ENCODE data around the gene STARD9. TPM values are rescaled to one million over a fixed set of nuclear protein-coding genes. Genes with fewer than 3 reads are reported as not detected.
A peak's percentile ranks its signal among the peaks of the same experiment; 100 is the strongest.

STARD9 gene
- total and polyA plus RNA-seq, 9 of the 15 experiments (the other 6 are each of a cell fraction or from before 2014, with no cell fraction given): 0.45 to 6.0 (median 3.6) TPM

DNA sequence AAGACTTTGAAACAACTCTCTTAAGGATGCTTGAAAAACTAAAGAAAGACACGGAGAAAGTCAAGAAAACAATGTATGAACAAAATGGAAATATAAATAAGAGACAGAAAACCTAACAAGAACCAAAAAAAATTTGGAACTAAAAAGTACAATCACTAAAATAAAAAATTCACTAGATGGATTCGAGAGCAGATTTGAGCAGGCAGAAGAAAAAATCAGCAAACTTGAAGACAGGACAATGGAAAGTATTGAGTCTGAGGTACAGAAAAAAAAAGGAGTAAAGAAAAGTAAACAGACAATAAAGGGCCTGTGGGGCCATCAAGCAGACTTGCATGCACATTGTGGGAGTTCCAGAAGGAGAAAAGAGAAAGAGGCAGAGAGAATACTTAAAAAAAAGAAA is 174.9 kb downstream of the STARD9 start (continued):
- TF ChIP-seq, protein P1, sequence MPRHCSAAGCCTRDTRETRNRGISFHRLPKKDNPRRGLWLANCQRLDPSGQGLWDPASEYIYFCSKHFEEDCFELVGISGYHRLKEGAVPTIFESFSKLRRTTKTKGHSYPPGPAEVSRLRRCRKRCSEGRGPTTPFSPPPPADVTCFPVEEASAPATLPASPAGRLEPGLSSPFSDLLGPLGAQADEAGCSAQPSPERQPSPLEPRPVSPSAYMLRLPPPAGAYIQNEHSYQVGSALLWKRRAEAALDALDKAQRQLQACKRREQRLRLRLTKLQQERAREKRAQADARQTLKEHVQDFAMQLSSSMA (CRISPR knock-in tag; IDR thresholded peaks at IDR 0.05): no peak
- no peak for TF ChIP-seq IRF2 (CRISPR knock-in tag; IDR thresholded peaks at IDR 0.05)
- peak; percentile 64; the same call in 1 of the 2 replicates for TF ChIP-seq TRIM28 (IDR thresholded peaks at IDR 0.05)
- peak; percentile 32; the same call in 1 of the 2 replicates for TF ChIP-seq ZFP30 (CRISPR knock-in tag; IDR thresholded peaks at IDR 0.05; ENCODE audit: borderline replicate concordance)
- peak in 1 of 2 experiments; percentile 53; a peak in 1 of 4 replicates for TF ChIP-seq TRIM24 (IDR thresholded peaks at IDR 0.05)
- TF ChIP-seq, protein P2, sequence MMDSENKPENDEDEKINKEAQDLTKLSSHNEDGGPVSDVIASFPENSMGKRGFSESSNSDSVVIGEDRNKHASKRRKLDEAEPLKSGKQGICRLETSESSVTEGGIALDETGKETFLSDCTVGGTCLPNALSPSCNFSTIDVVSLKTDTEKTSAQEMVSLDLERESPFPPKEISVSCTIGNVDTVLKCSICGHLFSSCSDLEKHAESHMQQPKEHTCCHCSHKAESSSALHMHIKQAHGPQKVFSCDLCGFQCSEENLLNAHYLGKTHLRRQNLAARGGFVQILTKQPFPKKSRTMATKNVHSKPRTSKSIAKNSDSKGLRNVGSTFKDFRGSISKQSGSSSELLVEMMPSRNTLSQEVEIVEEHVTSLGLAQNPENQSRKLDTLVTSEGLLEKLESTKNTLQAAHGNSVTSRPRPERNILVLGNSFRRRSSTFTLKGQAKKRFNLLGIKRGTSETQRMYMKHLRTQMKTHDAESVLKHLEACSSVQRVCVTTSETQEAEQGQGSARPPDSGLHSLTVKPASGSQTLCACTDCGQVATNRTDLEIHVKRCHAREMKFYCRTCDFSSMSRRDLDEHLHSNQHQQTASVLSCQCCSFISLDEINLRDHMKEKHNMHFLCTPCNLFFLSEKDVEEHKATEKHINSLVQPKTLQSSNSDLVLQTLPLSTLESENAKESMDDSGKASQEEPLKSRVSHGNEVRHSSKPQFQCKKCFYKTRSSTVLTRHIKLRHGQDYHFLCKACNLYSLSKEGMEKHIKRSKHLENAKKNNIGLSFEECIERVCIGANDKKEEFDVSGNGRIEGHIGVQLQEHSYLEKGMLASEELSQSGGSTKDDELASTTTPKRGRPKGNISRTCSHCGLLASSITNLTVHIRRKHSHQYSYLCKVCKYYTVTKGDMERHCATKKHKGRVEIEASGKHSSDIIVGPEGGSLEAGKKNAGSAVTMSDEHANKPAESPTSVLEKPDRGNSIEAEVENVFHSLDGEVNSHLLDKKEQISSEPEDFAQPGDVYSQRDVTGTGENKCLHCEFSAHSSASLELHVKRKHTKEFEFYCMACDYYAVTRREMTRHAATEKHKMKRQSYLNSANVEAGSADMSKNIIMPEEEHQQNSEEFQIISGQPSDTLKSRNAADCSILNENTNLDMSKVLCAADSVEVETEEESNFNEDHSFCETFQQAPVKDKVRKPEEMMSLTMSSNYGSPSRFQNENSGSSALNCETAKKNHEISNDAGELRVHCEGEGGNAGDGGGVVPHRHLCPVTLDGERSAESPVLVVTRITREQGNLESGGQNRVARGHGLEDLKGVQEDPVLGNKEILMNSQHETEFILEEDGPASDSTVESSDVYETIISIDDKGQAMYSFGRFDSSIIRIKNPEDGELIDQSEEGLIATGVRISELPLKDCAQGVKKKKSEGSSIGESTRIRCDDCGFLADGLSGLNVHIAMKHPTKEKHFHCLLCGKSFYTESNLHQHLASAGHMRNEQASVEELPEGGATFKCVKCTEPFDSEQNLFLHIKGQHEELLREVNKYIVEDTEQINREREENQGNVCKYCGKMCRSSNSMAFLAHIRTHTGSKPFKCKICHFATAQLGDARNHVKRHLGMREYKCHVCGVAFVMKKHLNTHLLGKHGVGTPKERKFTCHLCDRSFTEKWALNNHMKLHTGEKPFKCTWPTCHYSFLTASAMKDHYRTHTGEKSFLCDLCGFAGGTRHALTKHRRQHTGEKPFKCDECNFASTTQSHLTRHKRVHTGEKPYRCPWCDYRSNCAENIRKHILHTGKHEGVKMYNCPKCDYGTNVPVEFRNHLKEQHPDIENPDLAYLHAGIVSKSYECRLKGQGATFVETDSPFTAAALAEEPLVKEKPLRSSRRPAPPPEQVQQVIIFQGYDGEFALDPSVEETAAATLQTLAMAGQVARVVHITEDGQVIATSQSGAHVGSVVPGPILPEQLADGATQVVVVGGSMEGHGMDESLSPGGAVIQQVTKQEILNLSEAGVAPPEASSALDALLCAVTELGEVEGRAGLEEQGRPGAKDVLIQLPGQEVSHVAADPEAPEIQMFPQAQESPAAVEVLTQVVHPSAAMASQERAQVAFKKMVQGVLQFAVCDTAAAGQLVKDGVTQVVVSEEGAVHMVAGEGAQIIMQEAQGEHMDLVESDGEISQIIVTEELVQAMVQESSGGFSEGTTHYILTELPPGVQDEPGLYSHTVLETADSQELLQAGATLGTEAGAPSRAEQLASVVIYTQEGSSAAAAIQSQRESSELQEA (IDR thresholded peaks at IDR 0.05; ENCODE audit: low read depth): no peak
- TF ChIP-seq ZNF583 (CRISPR knock-in tag; IDR thresholded peaks at IDR 0.05): no peak
